ENCODE results near the gene DLG2.

The DLG2 gene

GRCh38 chr11:83945976-83946375 lies 1681.2 kb downstream of the DLG2 start:
- TF ChIP-seq TAF1 (IDR thresholded peaks at IDR 0.05; ENCODE audit: borderline replicate concordance, insufficient read depth, low read length), result no peak
- TF ChIP-seq POLR2AphosphoS5 (IDR thresholded peaks at IDR 0.05; ENCODE audit: low read depth, low read length), result no peak
- TF ChIP-seq, protein P1, sequence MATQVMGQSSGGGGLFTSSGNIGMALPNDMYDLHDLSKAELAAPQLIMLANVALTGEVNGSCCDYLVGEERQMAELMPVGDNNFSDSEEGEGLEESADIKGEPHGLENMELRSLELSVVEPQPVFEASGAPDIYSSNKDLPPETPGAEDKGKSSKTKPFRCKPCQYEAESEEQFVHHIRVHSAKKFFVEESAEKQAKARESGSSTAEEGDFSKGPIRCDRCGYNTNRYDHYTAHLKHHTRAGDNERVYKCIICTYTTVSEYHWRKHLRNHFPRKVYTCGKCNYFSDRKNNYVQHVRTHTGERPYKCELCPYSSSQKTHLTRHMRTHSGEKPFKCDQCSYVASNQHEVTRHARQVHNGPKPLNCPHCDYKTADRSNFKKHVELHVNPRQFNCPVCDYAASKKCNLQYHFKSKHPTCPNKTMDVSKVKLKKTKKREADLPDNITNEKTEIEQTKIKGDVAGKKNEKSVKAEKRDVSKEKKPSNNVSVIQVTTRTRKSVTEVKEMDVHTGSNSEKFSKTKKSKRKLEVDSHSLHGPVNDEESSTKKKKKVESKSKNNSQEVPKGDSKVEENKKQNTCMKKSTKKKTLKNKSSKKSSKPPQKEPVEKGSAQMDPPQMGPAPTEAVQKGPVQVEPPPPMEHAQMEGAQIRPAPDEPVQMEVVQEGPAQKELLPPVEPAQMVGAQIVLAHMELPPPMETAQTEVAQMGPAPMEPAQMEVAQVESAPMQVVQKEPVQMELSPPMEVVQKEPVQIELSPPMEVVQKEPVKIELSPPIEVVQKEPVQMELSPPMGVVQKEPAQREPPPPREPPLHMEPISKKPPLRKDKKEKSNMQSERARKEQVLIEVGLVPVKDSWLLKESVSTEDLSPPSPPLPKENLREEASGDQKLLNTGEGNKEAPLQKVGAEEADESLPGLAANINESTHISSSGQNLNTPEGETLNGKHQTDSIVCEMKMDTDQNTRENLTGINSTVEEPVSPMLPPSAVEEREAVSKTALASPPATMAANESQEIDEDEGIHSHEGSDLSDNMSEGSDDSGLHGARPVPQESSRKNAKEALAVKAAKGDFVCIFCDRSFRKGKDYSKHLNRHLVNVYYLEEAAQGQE (IDR thresholded peaks at IDR 0.05; ENCODE audit: insufficient read depth in 1 of 2, low read depth in 2 of 2, low read length in 2 of 2), result no peak
- TF ChIP-seq SIN3A (IDR thresholded peaks at IDR 0.05; ENCODE audit: borderline replicate concordance, insufficient read depth, low read length), result no peak
- no peak for TF ChIP-seq FOXP2 (optimal IDR thresholded peaks at IDR 0.05; ENCODE audit: borderline replicate concordance, extremely low read depth, extremely low read length, insufficient read depth)

- TF ChIP-seq, protein P1 (IDR thresholded peaks at IDR 0.05; ENCODE audit: insufficient read depth in 1 of 2, low read depth in 2 of 2, low read length in 2 of 2), result no peak
- no peak for TF ChIP-seq FOXP2 (optimal IDR thresholded peaks at IDR 0.05; ENCODE audit: borderline replicate concordance, extremely low read depth, extremely low read length, insufficient read depth)
- no peak for TF ChIP-seq SIN3A (IDR thresholded peaks at IDR 0.05; ENCODE audit: borderline replicate concordance, insufficient read depth, low read length)
- TF ChIP-seq TAF1 (IDR thresholded peaks at IDR 0.05; ENCODE audit: borderline replicate concordance, insufficient read depth, low read length), result no peak
- no peak for TF ChIP-seq POLR2AphosphoS5 (IDR thresholded peaks at IDR 0.05; ENCODE audit: low read depth, low read length)
Observed at GRCh38 chr11:83941050-83941449, 1686.1 kb downstream of the DLG2 start.

DNA sequence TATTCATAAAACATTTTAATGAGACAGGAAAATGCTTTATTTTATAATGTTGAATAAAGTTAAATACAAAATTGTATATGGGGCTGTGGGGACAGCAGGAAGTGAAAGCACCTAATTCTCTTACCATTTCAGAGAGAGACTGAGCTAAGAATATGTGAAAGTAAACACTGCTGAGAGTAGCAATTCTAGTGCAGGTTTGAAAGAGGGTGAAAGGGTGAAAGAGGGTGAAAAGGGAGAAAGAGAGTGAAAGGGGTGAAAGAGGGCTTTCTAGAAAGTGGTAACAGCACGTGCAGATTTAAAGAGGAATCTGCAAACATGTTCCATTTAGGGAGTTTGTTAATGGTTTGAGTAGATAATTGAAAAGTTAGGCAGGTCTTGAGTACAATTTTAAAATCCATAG lies 1689.0 kb downstream of the DLG2 start:
- TF ChIP-seq POLR2AphosphoS5 (IDR thresholded peaks at IDR 0.05; ENCODE audit: low read depth, low read length), result no peak
- TF ChIP-seq, protein P1 (IDR thresholded peaks at IDR 0.05; ENCODE audit: insufficient read depth in 1 of 2, low read depth in 2 of 2, low read length in 2 of 2), result no peak
- no peak for TF ChIP-seq FOXP2 (optimal IDR thresholded peaks at IDR 0.05; ENCODE audit: borderline replicate concordance, extremely low read depth, extremely low read length, insufficient read depth)
- TF ChIP-seq SIN3A (IDR thresholded peaks at IDR 0.05; ENCODE audit: borderline replicate concordance, insufficient read depth, low read length), result no peak
- no peak for TF ChIP-seq TAF1 (IDR thresholded peaks at IDR 0.05; ENCODE audit: borderline replicate concordance, insufficient read depth, low read length)

GRCh38 chr11:83933008-83933407 lies 1694.1 kb downstream of the DLG2 start:
- TF ChIP-seq, protein P1 (IDR thresholded peaks at IDR 0.05; ENCODE audit: insufficient read depth in 1 of 2, low read depth in 2 of 2, low read length in 2 of 2), result no peak
- TF ChIP-seq TAF1 (IDR thresholded peaks at IDR 0.05; ENCODE audit: borderline replicate concordance, insufficient read depth, low read length), result no peak
- TF ChIP-seq SIN3A (IDR thresholded peaks at IDR 0.05; ENCODE audit: borderline replicate concordance, insufficient read depth, low read length), result no peak
- TF ChIP-seq FOXP2 (optimal IDR thresholded peaks at IDR 0.05; ENCODE audit: borderline replicate concordance, extremely low read depth, extremely low read length, insufficient read depth), result no peak
- no peak for TF ChIP-seq POLR2AphosphoS5 (IDR thresholded peaks at IDR 0.05; ENCODE audit: low read depth, low read length)

DNA sequence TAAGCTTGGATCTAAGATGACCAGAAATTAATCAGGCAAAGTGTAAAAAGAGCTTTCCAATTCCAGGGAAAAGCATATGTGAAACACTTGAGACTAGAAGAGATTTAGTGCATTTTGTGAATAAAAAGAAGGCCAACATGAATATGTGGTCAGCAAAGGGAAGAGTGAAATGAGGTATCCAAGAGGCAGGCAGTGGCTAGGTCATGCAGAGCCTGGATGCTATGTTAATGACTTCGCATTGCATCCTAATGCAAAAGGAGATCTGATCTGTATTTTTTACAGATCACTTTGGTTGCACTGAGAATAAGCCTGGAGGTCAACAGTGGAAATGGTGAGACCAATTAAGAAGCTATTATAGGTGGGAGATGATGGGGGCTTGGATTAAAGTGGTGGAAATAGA lies 1699.7 kb downstream of the DLG2 start:
- TF ChIP-seq TAF1 (IDR thresholded peaks at IDR 0.05; ENCODE audit: borderline replicate concordance, insufficient read depth, low read length) (no peak), SIN3A (IDR thresholded peaks at IDR 0.05; ENCODE audit: borderline replicate concordance, insufficient read depth, low read length) (no peak), FOXP2 (optimal IDR thresholded peaks at IDR 0.05; ENCODE audit: borderline replicate concordance, extremely low read depth, extremely low read length, insufficient read depth) (no peak), POLR2AphosphoS5 (IDR thresholded peaks at IDR 0.05; ENCODE audit: low read depth, low read length) (no peak)
- TF ChIP-seq, protein P1 (IDR thresholded peaks at IDR 0.05; ENCODE audit: insufficient read depth in 1 of 2, low read depth in 2 of 2, low read length in 2 of 2), result no peak
